GM18511 (cell line): Measurements from ENCODE around the gene MCF2L2.

ENCODE experiments used
- ATAC-seq: cut with Tn5 transposase; IDR thresholded peaks from one replicate; pipeline ENCODE4 v1.9.1; 2021; ENCODE audit warnings: mild to moderate bottlenecking, moderate library complexity; ENCODE audit not compliant: unreplicated experiment

The MCF2L2 gene

DNA sequence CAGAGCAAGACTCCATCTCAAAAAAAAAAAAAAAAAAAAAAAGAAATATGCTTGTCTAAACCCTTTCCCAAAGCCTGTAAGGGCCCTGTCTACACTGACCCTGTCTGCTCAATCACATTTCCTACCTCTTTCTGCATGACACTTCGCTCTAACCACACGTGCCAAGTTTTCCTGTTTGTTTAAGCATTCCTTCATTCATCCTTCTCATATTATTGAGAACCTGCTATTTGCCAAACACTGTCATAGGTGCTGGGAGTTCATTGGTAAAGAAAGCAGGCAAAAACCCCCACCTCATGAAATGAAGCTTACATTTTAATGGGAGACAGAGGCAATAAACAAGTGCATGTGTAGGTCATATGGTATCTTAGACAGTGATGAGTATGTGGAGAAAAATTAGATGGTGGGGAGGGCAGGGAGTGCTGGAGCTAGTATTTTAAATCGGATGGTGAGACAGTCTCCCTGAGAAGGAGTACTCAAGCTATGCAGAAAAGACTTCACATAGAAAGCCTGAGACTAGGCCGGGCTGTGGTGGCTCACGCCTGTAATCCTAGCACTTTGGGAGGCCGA is 127.3 kb downstream of the MCF2L2 start:
- no peak for ATAC-seq

- no peak for ATAC-seq
Measured at GRCh38 chr3:183299976-183300375, 128.4 kb downstream of the MCF2L2 start.

GRCh38 chr3:183298701-183299153 is 129.7 kb downstream of the MCF2L2 start:
- ATAC-seq = no peak

DNA sequence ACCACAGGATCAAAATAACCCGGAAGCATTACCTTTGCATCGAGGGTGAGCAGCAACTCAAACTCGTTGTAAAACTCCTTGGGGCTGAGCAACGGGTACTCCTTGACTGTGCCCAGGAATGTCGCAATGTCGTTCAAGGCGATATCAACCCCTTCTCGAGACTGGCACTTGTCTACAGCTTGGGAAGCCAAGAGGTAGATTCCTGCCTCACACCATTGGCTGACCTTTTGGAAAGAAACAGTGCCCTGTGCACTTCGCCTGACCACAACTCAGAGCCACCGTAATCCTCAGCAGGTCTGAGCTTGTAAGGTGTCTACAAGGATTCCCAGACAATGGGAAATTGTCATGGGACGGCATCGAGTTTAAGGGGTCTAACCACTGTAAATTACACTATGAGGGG is 131.5 kb downstream of the MCF2L2 start:
- no peak for ATAC-seq

DNA sequence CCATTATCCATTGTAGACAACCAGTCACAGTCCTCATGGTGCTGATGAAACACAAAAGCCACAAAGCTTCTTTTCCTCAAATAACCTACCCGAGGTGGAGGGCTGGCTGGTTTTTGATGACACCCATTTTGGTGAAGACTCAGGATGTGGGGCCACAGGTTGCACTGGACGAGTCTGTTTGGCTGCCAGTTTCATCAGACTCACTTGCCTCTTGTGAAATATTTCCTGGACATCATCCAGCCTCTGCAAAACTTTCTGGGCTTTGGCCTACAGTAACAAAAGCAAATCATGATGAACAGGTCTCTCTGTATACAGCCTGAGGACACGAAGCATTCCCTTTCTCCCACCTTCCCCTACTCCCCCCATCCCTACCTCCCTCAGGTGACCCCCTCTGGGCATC is 133.2 kb downstream of the MCF2L2 start:
- ATAC-seq = no peak

DNA sequence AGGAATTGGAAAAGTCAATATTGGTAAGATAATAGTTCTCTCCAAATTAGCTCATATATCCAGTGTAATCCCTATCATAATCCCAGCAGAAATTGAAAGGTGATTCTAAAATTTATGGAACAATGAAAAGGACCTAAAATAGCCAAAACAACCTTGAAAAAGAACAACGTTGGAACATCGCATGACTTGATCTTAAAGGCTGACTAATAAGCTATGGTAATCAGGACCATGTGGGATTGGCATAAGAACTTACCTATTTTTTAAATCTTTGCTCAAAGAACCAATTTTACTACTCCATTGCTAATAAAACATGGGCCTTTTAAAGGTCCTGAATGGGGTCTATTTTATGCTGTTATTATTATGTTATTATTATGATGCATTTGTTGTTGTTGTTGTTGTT is 134.5 kb downstream of the MCF2L2 start:
- ATAC-seq = no peak

GRCh38 chr3:183291497-183292031 is 136.9 kb downstream of the MCF2L2 start:
- no peak for ATAC-seq

- no peak for ATAC-seq
Measured at GRCh38 chr3:183290216-183290615, 138.2 kb downstream of the MCF2L2 start.

GRCh38 chr3:183288117-183288516 is 140.3 kb downstream of the MCF2L2 start:
- ATAC-seq = no peak

- no peak for ATAC-seq
Measured at GRCh38 chr3:183287301-183287971, 141.0 kb downstream of the MCF2L2 start.

DNA sequence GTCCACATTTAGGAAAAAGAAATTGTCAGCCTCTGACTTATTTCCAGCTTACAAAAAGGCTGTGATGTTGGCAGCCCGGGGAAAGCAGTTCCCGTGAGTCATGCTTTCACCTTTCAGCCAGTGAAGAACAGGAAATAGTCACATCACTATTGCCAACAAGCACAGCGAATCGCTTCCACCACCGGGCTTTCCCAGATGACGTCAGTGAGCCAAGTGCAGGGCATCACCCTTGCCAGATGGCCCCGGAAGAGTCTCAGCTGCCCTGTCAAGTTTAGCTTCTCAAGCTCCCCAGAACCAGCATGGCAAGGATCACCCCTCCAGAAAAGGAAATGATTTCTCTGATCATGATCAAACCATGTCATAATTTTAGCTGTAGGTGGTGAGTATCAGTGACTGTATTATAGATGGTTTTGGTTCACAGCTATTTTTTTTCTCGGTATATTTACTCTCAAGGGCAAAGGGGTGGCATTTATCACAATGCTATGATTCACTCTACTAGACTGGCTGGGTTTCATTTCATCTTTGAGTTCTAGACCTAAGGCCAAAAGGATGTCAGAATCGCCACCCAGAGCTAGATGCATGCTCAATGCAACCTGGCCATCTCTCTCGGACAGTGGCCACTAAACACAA is 142.5 kb downstream of the MCF2L2 start:
- ATAC-seq = peak; percentile 99

GRCh38 chr3:183285318-183285717 is 143.1 kb downstream of the MCF2L2 start:
- ATAC-seq = no peak

DNA sequence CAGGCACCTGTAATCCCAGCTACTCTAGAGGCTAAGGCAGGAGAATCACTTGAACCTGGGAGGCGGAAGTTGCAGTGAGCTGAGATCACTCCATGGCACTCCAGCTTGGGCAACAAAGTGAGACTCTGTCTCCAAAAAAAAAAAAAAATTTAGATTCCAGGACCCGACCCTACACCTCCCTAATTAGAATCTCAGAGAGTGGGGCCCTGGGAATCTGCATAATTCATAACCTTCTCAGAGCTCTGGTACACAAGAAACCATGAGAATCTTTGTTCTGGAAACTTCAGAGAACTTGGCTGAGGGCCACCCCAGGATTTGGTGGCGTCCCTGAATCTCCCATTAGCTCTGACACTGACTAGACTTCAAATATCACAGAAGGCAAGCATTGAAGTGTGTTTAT is 143.8 kb downstream of the MCF2L2 start:
- no peak for ATAC-seq

GRCh38 chr3:183283886-183284285 is 144.5 kb downstream of the MCF2L2 start:
- no peak for ATAC-seq

DNA sequence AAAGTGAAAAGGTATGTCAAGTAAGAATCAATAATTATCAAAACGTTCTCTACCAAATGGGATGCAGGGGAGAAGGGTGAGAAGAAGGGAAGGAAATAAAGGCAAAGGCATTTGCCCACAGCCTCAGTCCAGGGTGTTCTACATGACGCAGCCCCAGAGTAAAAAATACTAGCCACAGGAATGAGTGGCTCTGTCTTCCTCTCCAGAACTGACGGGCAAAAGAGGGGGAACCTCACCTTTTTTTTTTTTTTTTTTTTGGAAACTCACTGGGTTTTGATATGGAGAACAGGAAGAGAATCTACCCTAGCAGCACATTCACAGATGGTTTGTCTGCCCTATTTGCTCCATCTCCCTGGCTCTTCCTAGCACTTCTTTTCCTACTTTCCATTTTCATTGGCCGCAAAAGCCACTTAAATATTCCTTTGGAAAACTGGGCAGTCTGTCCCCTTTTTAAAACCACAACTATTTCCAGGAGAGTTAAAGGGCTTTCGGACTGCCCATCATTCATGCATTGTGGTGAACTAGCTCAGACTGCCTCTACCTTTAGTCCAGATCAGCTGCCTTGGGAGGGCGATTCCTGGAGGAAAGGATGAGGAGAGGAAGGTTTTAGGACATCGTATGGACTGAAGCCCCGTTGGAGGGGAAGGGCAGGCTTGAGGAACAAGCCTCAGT is 147.2 kb downstream of the MCF2L2 start:
- ATAC-seq = no peak

DNA sequence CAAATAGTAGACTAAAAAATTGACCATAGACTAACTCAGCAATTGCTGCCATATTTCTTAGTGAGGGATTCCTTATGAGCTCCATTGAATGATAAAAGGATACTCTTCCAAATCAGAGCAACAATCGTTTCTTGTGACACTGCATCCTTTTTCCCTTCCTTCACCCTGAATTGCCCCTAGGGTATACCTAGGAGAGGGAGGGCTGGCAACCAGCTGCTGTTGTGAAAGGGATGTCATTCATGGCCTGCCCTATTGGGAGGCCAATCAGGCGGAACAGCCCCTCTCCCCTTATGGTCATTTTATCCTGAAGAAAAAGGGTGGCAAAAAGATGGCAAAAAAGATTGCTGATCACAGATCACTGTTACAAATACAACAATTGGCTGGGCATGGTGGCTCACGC is 149.0 kb downstream of the MCF2L2 start:
- no peak for ATAC-seq

DNA sequence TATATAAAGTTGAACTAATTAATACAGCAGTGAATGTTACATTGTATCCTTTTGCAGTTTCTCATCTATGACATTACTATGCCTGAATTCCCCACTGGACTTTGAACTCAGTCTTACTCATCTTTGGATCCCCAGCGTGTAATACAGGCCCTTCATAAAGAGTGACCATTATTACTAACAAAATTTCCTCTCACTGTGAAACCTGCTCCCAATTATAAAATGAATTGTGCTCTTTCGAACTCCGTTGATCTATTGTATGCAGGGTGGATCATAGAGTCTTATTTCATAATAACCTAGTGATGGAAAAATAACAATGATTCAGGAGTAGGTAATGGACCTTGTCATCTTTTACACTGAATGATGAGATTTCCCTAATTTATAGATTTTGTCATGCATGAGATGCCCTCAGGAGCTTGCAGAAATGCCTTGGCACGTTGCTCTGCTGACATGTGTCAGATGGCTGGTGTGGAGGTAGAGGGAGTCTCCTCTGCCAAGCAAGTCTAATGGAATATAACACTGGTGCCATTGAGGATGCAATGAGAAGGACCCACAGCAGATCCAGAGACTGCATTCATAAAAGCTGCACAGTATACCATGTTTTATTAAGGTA is 149.8 kb downstream of the MCF2L2 start:
- ATAC-seq = no peak

- ATAC-seq = no peak
Measured at GRCh38 chr3:183277260-183277659, 151.2 kb downstream of the MCF2L2 start.

GRCh38 chr3:183275937-183276336 is 152.5 kb downstream of the MCF2L2 start:
- ATAC-seq = no peak

DNA sequence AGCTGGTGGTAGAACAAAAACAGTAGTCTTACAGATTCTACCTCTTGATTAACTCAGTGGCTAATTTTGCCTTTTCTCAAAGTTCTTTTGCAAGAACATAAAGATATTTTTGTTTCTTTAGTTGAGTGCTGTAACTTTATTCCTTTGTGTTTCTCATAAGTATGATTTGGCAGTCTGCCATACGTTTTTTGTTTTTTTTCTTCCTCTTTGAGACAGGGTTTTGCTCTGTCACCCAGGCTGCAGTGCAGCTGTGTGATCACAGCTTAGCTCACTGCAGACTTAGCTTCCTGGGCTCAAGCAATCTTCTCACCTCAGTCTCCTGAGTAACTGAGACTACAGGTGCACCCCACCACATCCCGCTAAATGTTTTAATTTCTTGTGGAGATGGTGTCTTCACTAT is 153.0 kb downstream of the MCF2L2 start:
- no peak for ATAC-seq

GRCh38 chr3:183274609-183275008 is 153.8 kb downstream of the MCF2L2 start:
- ATAC-seq = no peak
